22Rv1 (cell line): ENCODE results near the gene RPS14.

Experiments
- H3K27ac ChIP-seq: fragments of 450-650 bp; 2 replicates; pipeline ENCODE4 v1.5.1; 2017
- ZFX ChIP-seq: fragments of 450-650 bp; IDR thresholded peaks from 2 replicates; pipeline ENCODE4 v1.6.1; 2017; ENCODE audit warnings: antibody characterized with exemption, borderline replicate concordance
- TF ChIP-seq, protein P1 (sequence below): fragments of 450-650 bp; IDR thresholded peaks from 2 replicates; pipeline ENCODE4 v1.5.1; 2017; ENCODE audit warnings: mild to moderate bottlenecking

RPS14 gene

DNA sequence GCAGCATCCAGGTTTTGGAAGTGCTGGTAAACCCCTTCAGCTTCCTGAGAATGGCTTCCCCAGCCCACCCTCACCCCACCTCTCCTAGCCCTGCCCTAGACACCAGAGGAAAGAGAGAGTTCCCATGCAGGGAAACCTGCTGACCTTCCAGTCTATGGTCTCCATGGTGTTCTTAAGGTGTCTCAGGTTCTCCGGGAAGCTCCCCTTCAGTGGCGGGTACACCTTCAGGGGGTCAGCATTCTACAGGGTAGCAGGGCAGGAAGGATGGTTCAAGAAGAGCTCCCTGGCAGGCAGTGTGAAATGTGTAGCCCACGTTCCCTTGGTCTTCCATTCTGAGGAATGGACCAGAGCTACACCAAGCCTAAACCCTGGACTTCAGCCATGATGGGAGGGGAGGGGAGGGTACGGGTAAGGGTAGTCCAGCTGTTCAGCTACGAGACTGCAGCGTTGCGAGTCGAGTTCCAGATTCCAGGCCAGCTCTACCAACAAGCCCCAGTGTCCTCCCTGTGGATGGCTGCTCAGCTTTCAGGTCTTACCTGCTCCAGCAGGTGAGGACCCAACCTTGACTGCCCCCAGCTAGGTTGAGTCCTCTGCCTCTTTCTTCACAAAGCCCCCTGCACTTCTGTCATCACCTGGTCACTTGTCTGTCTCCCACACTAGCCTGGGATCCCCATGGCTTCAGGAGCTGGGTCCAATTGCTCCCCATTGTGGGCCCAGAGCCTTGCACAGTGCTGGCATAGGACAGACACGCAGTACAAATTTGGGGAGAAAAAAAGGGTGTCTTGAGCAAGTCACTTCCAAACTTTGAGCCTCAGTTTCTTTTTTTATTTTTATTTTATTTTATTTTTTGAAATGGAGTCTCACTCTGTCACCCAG is 44.4 kb downstream of the RPS14 start:
- no peak for TF ChIP-seq ZFX
- TF ChIP-seq, protein P1, sequence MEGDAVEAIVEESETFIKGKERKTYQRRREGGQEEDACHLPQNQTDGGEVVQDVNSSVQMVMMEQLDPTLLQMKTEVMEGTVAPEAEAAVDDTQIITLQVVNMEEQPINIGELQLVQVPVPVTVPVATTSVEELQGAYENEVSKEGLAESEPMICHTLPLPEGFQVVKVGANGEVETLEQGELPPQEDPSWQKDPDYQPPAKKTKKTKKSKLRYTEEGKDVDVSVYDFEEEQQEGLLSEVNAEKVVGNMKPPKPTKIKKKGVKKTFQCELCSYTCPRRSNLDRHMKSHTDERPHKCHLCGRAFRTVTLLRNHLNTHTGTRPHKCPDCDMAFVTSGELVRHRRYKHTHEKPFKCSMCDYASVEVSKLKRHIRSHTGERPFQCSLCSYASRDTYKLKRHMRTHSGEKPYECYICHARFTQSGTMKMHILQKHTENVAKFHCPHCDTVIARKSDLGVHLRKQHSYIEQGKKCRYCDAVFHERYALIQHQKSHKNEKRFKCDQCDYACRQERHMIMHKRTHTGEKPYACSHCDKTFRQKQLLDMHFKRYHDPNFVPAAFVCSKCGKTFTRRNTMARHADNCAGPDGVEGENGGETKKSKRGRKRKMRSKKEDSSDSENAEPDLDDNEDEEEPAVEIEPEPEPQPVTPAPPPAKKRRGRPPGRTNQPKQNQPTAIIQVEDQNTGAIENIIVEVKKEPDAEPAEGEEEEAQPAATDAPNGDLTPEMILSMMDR = no peak
- no peak overlapping the region for H3K27ac ChIP-seq

DNA sequence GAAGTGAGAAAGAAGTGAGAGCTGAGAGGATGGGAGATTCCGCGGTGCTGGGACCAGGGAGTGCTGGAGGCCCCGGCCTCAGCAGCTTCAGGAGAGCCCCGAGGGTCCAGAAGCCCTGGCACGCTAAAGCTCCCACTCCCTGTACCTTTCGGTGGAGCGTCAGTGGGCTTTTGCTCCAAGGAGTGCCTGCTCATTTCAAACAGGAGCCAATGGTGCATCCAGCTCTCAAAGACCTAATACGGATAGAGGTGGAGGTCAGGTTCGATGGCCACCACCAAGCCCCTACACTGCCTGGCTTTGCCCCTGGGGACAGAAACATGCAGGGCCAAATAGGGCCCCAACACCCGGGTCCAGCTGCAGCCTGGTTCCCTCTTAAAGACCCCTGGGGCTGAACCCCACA is 45.0 kb downstream of the RPS14 start:
- no peak overlapping the region for H3K27ac ChIP-seq

GRCh38 chr5:150404121-150404520 is 45.4 kb downstream of the RPS14 start:
- no peak overlapping the region for H3K27ac ChIP-seq
- no peak for TF ChIP-seq ZFX
- TF ChIP-seq, protein P1 = no peak

More for the DNA sequence above, 45.0 kb downstream of the RPS14 start:
- no peak for TF ChIP-seq ZFX
- TF ChIP-seq, protein P1 = no peak

DNA sequence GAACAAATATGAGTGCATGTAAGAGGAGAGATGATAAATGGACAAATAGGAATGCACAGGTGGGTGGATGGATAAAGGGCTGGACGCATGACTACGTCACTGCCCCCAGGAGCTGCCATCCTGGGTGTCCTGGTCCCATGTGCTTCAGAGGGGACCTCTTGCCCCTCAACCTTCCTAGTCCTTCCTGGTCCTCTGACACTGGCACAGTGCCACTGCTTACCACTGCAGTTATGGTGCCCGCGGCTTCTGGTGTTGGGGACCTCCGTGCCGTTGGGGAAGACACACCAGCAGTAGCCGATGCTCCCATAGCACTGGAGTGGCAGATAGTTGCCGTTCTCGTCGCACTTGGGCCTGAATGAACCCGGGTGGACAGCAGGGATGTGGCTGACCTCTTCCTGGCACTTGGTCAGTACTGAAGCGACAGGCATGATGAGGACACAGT is 46.6 kb downstream of the RPS14 start:
- no peak overlapping the region for H3K27ac ChIP-seq
- TF ChIP-seq ZFX = no peak
- TF ChIP-seq, protein P1 = no peak

DNA sequence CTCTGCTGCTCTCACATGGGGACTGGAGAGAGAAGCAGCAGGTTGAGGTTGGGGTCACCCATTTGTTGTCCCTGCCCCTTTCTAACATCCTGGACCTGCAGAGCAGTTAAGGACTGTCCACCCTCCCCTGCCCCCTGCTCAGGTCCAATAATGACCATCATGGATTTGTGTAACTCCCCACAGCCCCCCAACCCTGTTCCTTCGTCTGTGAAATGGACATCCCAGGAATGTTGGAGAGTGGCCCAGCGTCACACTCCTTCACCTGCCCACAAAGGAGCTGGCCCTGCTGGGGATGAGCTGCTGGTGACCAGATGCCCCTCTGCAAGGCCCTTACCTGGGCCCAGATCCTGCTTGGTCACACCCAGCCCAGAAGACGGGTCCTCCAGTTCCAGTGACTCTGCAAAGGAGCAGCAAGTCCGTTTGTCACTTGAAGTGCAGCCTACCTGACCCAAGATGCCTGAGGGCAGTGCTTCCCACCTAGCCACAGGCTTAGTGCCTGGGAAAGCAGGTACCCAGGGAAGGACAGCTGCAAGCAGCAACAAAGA is 47.2 kb downstream of the RPS14 start:
- no peak overlapping the region for H3K27ac ChIP-seq
- TF ChIP-seq ZFX = no peak
- TF ChIP-seq, protein P1 = no peak

DNA sequence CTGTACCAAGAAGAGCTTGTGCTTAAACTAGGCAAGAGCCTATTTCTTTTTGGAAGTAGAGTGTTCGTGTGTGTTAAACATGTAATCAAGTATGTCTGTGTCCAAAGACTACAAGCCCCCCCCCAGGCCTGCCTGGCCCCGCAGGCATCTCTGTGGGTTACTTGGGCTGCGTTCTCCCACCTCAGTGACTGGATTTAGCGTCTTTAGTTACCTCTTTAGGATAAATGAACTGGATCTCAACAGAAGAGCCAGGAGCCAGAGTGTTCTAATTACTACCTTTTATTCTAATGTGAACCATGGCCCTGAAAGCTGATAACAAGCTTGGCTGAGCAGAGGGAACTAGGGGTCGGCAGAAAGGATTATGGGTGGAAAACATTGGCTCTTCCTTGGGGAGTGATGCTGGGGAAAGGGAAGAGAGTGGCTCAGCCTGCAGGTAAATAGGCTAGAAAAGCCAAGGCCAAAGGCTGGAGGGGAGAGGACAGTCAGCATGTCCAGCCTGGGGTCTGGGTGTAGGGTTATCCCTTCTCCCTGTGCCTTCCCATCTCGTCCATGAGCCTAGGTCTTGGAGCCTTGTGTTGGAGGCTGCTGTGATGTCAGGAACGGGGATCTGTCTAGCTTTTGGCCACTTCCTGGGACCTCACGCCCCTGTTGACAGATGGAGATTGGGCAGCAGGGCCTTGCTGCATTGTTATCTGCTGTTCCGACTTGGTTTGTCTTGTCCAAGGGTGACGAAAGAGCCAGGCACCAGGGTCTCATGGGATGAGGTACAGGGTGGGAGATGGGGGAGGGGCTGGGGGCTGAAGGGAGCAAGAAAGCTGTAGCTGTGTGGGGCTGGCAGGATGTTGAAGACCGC is 47.9 kb downstream of the RPS14 start:
- TF ChIP-seq, protein P1 = no peak
- no peak for TF ChIP-seq ZFX
- H3K27ac ChIP-seq = no peak overlapping the region

- no peak for TF ChIP-seq ZFX
- TF ChIP-seq, protein P1 = no peak
- H3K27ac ChIP-seq = no peak overlapping the region
Observed at GRCh38 chr5:150401076-150401375, 48.5 kb downstream of the RPS14 start.
